ENCODE results near the gene PIK3C2G.
"Not testable (repeated sequence)": the region's sequence is repeated elsewhere in the genome, so short reads cannot be mapped to it uniquely, and the experiment has no call there.

Gene PIK3C2G

DNA sequence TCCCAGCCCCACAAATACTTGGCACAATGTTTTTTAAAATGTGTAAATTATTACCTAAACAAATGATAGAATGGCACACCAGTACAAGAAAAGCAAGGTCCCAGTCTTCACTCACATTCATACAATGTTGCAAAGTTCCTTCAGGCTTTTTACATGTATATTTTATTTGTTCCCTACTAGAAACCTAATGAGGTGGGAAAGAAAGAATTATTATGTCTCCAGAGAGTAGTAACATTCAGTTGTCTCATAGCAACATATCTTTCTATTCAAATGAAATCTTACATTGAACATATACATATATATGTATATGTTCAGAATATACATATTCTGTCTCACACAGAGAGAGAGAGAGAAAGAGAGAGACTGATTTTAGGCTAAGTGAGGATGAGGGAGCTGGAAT, 391.3 kb downstream of the PIK3C2G start:
- no peak for DNase-seq

DNA sequence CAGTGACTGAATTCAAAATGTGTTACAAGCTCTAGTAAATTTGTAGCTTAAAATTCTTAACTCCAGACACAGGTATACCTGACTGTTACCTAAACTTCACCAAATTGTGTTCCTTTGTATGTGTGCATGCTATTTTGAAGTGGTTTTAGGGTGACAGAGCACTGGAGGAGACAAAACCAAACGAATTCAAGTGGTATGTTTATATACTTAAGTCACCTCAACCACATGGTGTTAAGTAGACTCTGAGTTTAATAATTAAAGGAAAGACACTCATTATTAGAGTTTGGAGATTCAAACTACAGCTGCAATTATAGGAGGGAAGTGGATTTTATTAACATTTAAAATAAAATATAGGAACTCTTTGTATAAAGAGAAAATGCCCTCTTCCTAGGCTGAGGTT, 392.1 kb downstream of the PIK3C2G start:
- DNase-seq = no peak

DNA sequence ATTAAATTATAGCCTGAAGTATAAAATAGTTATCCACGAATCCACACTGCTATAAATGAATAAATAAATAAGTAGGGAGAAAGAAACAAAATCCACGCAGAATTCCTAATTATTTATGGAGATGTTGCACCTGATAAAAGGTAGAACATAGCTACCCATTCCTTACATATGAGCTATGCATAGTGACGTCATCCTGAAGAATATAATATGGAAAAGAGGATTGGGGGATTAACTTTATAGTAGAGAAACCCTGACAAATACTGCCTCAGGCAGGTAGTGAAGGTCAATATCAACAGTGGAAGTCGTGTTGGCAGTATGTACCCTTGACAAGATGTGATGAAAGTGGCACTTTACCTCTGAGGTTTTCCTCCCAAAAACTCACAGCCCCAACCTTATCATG, 394.0 kb downstream of the PIK3C2G start:
- no peak for DNase-seq

DNA sequence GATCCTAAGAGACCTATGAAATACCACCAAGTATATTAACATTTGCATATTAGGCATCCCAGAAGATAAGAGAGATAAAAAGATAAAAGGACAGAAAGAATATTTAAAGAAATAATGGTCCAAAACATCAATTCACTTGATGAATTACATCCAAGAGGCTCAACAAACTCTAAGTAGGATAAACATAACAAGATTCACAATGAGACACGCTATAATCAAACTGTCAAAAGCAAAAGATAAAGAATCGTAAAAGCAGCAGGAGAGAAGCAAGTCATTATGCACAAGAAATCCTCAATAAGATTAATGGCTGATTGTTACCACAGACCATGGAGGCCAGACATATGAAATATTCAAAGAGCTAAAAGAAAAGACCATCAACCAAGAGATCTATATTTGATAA, 396.9 kb downstream of the PIK3C2G start:
- no peak for DNase-seq

DNA sequence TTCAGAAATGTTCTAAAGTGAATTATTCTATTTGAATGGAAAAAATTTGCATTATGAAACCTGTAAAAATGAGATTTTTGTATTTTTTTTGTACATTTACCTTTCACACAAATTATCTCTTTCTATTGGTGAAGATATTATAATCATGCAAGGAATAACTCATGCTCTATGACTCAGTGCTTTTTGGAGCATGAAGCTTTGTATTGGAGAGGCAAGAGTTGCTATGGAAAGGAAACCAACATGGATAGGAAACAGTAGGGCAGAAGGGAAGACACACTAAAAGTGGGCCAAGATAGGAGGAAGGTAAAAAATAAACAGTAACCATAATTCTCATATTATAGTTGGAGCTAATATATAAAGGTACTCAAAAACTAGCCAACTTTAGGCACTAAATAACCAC, 397.5 kb downstream of the PIK3C2G start:
- DNase-seq = no peak

DNA sequence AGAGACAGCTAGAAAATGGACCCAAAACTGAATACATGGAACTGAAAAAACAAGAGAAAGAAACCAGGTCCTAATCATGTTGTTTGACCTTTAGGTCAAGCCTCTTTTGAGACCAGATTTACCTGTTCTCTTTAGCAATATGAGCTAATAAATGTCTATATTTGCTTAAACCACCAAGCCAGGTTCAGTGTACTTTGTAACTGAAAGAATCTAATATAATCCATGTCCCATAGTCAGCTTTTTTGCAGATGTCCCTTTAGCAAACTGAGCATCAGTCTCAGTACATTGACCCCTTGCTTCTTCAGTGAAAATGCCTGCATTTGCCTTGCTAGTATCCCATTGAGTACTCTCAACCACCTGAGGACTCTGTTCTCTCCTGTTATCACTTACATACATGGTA, 414.8 kb downstream of the PIK3C2G start:
- DNase-seq = no peak

DNA sequence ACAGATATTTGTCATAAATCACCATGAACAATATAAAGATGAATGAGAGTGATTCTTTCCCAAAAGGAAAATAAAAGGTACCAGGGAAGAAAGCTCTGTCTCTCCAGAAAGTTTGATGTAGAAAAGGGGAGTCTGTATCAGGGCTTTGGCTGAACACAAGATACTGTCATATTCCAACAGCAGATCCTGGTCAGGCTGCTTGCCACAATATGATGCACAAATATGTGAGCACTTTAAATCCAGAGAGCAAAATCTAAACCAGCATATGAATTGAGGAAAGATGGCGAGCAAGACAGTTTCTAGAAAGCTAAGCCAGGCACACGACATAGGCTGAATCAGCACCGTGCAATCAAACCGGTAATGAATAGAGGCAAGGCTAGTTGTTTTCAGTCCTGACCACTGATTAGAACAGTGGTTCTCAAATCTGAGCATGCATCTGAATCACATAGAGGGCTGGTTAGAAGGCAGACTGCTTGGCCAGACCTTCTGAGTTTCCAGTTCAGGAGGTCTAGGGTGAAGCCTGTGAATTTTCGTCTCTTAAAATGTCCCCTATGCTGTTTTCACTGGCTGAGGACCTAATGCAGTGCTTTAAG, 415.8 kb downstream of the PIK3C2G start:
- no peak for DNase-seq

DNA sequence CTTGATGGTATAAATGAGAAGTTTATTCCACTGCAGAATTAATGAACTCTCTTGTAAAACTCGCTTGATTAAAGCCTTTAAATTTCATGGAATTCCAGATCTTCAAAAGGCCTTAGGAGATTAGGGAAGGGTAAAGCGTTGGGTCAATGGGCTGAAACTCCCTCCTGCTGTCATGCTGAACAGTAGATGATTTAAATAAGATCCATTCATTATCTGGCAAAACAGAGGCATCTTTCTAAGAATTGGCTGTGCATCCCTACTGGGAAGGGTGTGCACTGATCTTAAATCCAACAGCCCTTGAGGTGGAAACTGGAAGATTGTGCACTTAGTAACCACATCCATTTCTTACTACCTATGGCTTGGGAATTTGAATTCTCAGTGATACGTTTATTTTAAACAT, 420.5 kb downstream of the PIK3C2G start:
- DNase-seq = no peak

DNA sequence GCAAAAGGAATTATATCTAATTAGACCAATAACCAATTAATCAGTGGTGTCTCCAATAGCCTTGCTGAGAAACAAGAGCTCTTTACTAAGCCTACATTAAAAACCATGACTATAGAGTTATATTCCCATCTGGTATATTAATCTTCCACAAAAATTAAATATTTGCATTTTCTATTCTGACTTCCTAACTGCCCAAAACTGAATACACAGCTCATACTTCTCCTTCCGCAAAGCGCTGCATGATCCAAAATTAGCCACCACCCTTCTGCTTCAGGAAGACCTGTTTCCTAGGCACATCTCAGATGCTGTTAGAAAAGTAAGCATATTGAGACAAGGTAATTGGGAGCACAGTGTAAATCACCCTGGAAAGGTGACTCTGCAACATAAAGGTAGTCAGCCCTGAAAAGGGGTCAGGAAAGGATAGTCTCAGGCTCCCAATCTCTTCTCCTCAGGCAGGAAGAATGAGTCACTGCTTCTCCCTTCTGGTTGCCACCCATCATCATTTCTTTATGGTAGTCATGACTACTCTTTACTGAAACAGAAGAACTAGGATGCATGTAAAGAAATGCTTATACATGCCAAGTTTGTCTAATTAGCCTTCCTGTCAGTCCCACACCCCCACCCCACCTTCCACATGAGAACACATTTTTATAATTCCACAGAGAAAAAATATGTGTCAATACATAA, 422.2 kb downstream of the PIK3C2G start:
- DNase-seq = no peak

DNA sequence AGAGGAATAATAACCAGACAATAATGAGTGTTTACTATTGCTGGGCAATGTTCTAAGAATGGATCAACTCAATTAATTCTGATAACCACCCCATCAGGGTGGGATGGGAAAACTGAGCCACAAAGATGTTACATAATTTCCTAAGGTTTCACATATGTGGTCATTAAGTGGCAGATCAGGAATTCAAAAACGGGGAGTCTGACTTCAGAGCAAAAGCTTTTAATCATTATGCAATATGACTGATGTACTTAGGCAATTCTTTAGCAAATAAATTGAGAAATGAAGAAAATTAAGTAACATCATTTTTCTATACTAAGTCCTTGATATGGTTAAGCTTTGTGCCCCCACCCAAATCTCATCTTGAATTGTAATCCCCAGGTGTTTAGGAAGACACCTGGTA, 423.1 kb downstream of the PIK3C2G start:
- no peak for DNase-seq

DNA sequence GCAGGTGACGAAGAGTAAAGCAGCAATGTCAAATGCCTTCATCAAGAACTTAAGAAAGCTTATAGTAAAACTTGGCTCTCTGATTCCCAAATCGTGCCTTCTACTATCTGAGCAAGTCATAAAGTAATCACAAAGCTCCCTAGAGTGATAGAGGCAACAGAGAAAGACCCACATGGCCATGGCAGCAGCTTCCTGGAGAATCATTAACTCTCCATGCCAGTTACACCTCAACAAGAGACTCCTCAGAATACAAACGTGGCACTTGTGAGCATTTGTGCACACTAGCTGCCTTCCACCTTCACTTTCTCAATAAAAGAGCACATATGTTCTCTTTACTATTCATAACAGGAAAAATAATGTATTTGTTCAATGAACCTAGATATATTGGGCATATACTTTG, 428.5 kb downstream of the PIK3C2G start:
- DNase-seq = no peak

DNA sequence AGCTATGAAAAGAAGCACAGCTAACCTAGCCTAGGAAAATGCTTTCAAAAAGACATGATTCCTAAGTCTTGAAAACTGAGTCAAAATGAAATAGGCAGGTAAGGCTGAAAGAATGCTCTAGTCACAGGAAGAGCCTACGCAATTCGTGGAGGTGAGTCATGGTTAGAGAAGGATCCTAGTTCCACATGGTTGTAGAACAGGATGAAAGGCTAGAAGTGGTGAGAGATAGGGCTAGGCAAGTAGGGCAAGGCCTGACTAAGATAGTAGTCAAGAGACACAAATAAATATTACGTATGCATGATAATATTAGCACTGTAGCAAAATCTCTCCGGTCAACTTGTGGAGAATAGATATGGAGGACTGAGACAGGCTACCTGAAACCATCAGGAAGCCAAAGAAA, 429.3 kb downstream of the PIK3C2G start:
- no peak for DNase-seq

DNA sequence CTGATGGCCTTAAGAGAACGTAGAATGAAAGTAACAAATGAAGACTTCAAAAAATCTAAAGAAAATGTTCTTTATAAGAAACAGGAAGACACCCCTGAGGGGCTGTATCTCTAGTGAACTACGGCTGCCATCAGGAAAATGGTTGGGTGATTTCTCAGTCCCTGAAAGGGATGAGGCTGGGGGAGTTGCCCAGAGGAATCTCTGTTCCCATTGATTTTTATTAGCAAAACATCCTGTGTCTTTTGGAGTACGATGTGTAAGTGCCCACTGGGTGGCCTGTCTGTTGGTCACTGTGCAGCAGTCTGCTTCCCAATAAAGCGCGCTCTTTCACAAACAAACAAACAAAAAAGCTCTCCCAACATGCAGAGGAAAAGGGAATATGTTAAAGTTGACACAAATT, 432.7 kb downstream of the PIK3C2G start:
- DNase-seq = not testable (repeated sequence)

DNA sequence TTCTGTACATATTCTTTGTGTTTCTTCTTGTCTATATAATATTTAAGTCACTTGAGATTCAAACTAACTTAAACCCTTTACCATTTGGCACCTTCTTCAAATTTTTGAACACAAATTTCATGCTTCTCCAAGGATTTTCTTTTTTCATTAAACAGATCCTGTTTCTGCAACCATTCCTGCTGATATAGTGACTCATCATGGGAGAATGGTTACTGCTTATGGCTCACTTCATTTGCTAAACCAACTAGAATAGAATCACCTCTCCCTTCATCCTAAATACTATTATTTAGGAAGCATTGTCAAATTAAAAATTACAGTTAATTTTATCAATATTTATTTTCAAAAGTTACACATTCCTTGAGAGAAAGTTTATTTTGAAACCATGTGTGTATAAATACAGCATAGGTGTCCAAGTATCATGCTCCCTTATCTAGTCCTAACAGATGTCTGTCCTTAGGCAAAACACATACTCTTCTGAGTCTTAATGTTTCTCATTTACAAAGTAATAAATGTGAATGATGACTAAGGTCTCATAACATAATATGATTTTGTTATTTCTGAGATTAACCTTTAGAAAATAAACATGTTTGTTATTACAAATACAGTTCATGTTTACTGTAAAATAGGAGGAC, 435.8 kb downstream of the PIK3C2G start:
- DNase-seq = no peak
